Central memory CD4-positive, alpha-beta T cell (primary cell): ENCODE results near the gene ZIC1.

Experiments
- DNase-seq: peaks from one replicate; pipeline ENCODE4 v3.0.0; 2022

Gene ZIC1

GRCh38 chr3:147397155-147397874 is 11.8 kb upstream of the ZIC1 start:
- DNase-seq = no peak

GRCh38 chr3:147397875-147398812 is 11.0 kb upstream of the ZIC1 start:
- no peak for DNase-seq

GRCh38 chr3:147398813-147399534 is 10.2 kb upstream of the ZIC1 start:
- no peak for DNase-seq

- no peak for DNase-seq
Measured at GRCh38 chr3:147400111-147400510, 9.1 kb upstream of the ZIC1 start.

GRCh38 chr3:147400999-147401398 is 8.2 kb upstream of the ZIC1 start:
- no peak for DNase-seq

- no peak for DNase-seq
Measured at GRCh38 chr3:147401421-147401820, 7.7 kb upstream of the ZIC1 start.

GRCh38 chr3:147402159-147402558 is 7.0 kb upstream of the ZIC1 start:
- DNase-seq = no peak

GRCh38 chr3:147403511-147403910 is 5.7 kb upstream of the ZIC1 start:
- no peak for DNase-seq

GRCh38 chr3:147404000-147404799 is 5.0 kb upstream of the ZIC1 start:
- DNase-seq = no peak

GRCh38 chr3:147404800-147405230 is 4.3 kb upstream of the ZIC1 start:
- no peak for DNase-seq

- no peak for DNase-seq
Measured at GRCh38 chr3:147405231-147406027, 3.7 kb upstream of the ZIC1 start.

- no peak for DNase-seq
Measured at GRCh38 chr3:147406028-147406931, 2.9 kb upstream of the ZIC1 start, which contains the start of gene ZIC4. ZIC4 (minus strand) TSS chr3:147406543; CDS start chr3:147402797, 3,746 bp downstream.

- DNase-seq = no peak
Measured at GRCh38 chr3:147407114-147407497, 2.1 kb upstream of the ZIC1 start.

GRCh38 chr3:147407498-147408187 is 1.5 kb upstream of the ZIC1 start:
- DNase-seq = no peak

GRCh38 chr3:147408188-147409100 is 721 bp upstream of the ZIC1 start:
- no peak for DNase-seq

- no peak for DNase-seq
Measured at GRCh38 chr3:147410116-147410525, 956 bp downstream of the ZIC1 start.

- DNase-seq = no peak
Measured at GRCh38 chr3:147410526-147411237, 1.5 kb downstream of the ZIC1 start.
